Metanephros (tissue), 2 donors: ENCODE data around the gene TIPIN. TPM values are rescaled to one million over a fixed set of nuclear protein-coding genes. Genes with fewer than 3 reads are reported as not detected.
A peak's percentile ranks its signal among the peaks of the same experiment; 100 is the strongest.

Source experiments
- small RNA-seq: library from RNA; depleted of rRNA; stranded (forward); fragments of <200 nt; gene quantifications from one replicate; pipeline ENCODE3, GENCODE V24; 2014; ENCODE audit warnings: low replicate concordance
- total RNA-seq: library from RNA; depleted of rRNA; stranded (reverse); fragments of >200 nt; gene quantifications from one replicate; pipeline ENCODE4 v1.2.3, GENCODE V29; 2014

TIPIN gene, protein sequence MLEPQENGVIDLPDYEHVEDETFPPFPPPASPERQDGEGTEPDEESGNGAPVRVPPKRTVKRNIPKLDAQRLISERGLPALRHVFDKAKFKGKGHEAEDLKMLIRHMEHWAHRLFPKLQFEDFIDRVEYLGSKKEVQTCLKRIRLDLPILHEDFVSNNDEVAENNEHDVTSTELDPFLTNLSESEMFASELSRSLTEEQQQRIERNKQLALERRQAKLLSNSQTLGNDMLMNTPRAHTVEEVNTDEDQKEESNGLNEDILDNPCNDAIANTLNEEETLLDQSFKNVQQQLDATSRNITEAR
- total RNA-seq = 8.8 TPM

DNA sequence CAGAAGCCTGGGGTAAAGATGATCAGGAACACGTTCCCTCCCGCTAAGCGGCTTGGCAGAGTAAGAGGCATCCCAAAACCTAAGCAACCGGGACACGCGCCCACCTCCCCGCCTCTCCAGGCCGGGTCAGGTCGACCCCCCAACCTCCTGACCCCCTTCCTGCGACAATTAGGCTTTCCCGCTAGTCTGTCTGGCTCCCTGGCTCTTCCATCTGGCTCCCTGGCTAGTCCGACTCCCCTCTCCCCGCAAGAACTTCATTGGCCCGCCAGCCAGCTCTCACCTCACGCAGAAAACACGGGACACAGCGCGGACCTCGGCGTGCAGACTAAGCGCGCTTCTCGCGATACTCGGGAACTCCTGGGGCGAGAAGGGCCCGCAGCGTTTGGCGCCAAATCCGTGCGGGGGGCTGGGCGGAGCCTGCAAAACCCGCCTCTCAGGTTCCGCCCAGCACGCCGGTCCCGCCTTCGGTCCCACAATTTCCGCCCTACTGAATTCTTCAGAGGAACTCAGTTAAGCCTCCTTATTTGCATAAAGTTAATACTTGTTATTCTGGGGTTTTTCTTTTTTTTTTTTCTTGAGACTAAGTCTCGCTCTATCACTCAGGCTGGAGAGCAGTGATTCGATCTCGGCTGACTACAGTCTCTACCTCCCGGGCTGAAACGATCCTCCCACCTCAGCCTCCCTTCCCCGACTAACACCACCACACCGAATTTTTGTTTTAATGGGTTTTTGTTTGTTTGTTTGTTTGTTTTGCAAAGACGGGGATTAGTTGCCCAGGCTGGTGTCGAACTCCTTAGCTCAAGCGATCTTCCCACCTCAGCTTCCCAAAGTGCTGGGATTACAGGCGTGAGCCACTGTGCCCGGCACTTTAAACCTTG, at the start of gene TIPIN:
TSS of gene TIPIN (minus strand) at position 327 of the 878 bp plus-strand sequence. CDS start 3,738 bp downstream, outside the sequence.

DNA sequence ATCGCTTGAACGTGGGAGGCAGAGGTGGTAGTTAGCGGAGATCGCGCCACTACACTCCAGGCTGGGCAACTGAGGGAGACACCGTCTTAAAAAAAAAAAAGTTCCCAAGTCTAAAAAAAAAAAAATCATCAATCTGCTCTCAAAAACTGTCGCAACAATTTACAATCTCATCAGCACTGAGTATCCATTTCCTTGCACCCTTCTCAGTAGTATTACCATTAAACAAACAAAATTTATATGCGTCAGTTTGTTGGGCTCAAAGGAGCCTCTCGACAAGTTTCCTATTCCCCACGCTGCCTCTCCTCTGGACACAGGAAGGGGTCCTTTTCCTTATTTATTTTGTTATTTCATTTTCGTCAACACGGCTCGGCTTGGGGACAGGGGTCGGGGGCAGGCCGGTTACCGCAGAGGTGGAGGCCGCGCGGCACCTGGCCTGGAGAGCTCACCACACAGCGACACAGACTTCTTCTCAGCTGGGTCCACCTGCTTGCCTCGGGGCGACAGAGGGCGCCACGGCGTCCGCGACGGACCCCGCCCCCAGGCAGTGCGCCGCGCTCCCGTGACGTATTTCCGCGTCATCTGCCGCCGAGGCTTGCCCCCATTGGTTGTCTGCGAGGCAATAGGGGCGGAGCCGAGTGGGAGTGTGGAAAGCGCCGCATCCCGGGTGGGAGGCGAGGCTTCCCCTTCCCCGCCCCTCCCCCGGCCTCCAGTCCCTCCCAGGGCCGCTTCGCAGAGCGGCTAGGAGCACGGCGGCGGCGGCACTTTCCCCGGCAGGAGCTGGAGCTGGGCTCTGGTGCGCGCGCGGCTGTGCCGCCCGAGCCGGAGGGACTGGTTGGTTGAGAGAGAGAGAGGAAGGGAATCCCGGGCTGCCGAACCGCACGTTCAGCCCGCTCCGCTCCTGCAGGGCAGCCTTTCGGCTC, 30.0 kb upstream of the TIPIN start, which contains the start of gene MAP2K1:
TSS of gene MAP2K1 (plus strand) at position 709 of the 920 bp plus-strand sequence. CDS start 436 bp downstream, outside the sequence.

DNA sequence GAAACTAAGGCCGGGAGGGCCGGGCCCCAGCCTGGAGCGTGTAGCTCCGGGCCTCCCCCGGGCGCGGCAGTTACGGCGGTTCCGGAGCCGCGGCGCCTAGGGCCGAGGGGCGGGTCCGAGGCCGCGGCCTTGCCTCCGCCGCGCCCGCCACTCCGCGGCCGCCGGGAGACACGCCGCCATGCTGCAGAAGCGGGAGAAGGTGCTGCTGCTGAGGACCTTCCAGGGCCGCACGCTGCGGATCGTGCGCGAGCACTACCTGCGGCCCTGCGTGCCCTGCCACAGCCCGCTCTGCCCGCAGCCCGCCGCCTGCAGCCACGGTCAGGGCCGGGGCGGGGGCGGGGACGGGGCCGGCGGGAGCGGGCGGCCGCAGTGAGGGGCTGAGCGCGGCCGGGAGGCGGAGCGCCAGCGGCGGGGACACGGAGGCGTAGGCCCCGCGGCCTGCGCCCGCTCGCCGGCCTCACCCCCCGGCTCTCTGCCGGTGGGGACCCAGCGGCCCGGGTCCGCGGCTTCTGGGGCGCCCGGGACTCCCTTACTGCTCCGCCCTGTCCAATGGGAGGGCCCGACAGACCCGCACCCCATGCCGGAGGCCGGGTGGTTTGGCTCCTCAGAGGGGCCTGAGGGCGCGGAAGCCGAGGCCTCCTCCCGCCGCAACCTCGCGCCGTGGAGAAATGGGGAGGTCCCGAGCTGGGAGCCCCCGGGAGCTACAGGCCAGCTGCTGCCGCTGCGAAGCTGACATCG, 62.9 kb downstream of the TIPIN start, which contains the start of gene DIS3L:
TSS of gene DIS3L (plus strand) at position 150 of the 738 bp plus-strand sequence. CDS start at position 179, 29 bp downstream.

Small RNA genes within 50 kb of the gene (small RNA-seq; reads per million reads assigned to genes)
- gene RF00019 = not detected
- 6.4 reads per million, percentile 94 among the genes with 10 or more reads in this experiment for gene SCARNA14

Other genes starting within 250 kb of the TIPIN start
- 1.8 TPM for gene MEGF11, start 102.9 kb downstream of the TIPIN start, total RNA-seq
- 36.6 TPM for gene DIS3L, start 63.1 kb downstream of the TIPIN start, total RNA-seq
- 38.4 TPM for gene MAP2K1, start 30.2 kb upstream of the TIPIN start, total RNA-seq
- 15.7 TPM for gene SNAPC5, start 141.1 kb upstream of the TIPIN start, total RNA-seq
- gene RPL4, start 148.2 kb upstream of the TIPIN start, total RNA-seq = 3,581 TPM
- 12.7 TPM for gene ZWILCH, start 148.6 kb upstream of the TIPIN start, total RNA-seq
- gene LCTL, start 209.3 kb upstream of the TIPIN start, total RNA-seq = not detected